ENCODE data around the gene MYOM3. TPM values are rescaled to one million over a fixed set of nuclear protein-coding genes. Genes with fewer than 3 reads are reported as not detected.

The MYOM3 gene
- polyA plus RNA-seq, 1 donor (not counting 4 experiments of a cell fraction or from before 2014, with no cell fraction given) = 0.49 TPM

DNA sequence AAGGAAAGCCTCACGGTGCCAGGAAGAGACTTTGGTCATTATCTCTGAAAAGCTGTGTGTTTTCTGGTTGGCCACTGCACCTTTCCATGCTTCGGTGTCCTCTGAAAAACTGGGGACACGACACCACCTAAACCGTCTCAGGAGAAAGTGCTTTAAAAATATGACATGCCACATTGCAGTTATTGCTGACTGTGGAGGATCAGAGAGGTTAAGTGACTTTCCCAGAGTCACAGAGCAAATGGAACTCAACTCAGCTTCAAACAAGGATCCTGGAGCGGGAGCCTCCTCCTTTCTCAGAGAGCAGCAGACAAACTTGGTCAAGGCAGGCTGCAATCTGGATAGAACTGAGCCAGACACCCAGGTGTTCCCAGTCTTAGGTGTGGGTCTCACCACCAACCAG lies 13.8 kb downstream of the MYOM3 start:
- H3K4me3 ChIP-seq (ENCODE audit: control insufficient read depth in 2 of 3, extremely low read depth in 1 of 3, insufficient read depth in 2 of 3, low read depth in 1 of 3, low read length in 3 of 3) = no peak overlapping the region
- no peak overlapping the region for H3K9ac ChIP-seq (ENCODE audit: control insufficient read depth, extremely low read depth, insufficient read depth, low read length)
- H3K79me2 ChIP-seq (ENCODE audit: control insufficient read depth, insufficient read depth, low read length) = no peaks in the 10 kb centered on the region
- no peaks in the 10 kb centered on the region for H4K20me1 ChIP-seq (ENCODE audit: control insufficient read depth, extremely low read depth, insufficient read depth, low read length)
- no peak for TF ChIP-seq EZH2 (IDR thresholded peaks at IDR 0.05; ENCODE audit: low read length)
- TF ChIP-seq, protein P1, sequence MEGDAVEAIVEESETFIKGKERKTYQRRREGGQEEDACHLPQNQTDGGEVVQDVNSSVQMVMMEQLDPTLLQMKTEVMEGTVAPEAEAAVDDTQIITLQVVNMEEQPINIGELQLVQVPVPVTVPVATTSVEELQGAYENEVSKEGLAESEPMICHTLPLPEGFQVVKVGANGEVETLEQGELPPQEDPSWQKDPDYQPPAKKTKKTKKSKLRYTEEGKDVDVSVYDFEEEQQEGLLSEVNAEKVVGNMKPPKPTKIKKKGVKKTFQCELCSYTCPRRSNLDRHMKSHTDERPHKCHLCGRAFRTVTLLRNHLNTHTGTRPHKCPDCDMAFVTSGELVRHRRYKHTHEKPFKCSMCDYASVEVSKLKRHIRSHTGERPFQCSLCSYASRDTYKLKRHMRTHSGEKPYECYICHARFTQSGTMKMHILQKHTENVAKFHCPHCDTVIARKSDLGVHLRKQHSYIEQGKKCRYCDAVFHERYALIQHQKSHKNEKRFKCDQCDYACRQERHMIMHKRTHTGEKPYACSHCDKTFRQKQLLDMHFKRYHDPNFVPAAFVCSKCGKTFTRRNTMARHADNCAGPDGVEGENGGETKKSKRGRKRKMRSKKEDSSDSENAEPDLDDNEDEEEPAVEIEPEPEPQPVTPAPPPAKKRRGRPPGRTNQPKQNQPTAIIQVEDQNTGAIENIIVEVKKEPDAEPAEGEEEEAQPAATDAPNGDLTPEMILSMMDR (optimal IDR thresholded peaks at IDR 0.05 in 1 of 3, IDR thresholded peaks at IDR 0.05 in 1 of 3, conservative IDR thresholded peaks at IDR 0.05 in 1 of 3; ENCODE audit: extremely low read depth in 1 of 3, insufficient read depth in 2 of 3, low read length in 3 of 3) = no peak
- H3K4me2 ChIP-seq (ENCODE audit: control insufficient read depth, extremely low read depth, insufficient read depth, low read depth, low read length) = no peak overlapping the region
- no peaks in the 10 kb centered on the region for H3K4me1 ChIP-seq (ENCODE audit: control insufficient read depth, extremely low read depth, insufficient read depth, low read length)
- H3K27me3 ChIP-seq (ENCODE audit: control insufficient read depth, extremely low read depth, insufficient read depth, low read length) = no peaks in the 10 kb centered on the region
- H3K36me3 ChIP-seq (ENCODE audit: control insufficient read depth in 2 of 2, extremely low read depth in 1 of 2, insufficient read depth in 2 of 2, low read length in 2 of 2) = no peaks in the 10 kb centered on the region
- H2AFZ ChIP-seq (ENCODE audit: control insufficient read depth, low read length) = no peak overlapping the region
- no peaks in the 10 kb centered on the region for H3K9me1 ChIP-seq (ENCODE audit: control insufficient read depth, extremely low read depth, insufficient read depth, low read length)
- no peak for DNase-seq (ENCODE audit: low read depth, low spot score)
- no peak overlapping the region for H3K27ac ChIP-seq (ENCODE audit: control insufficient read depth, insufficient read depth, low read length)
- FAIRE-seq = no peak
- dilution Hi-C loops (cut with MboI; ENCODE audit: extremely low pct_ligation_motif_present, low sequenced_read_pairs) = no loop called here
- H3K9me3 ChIP-seq (ENCODE audit: control insufficient read depth, low read depth, low read length) = no peaks in the 10 kb centered on the region

DNA sequence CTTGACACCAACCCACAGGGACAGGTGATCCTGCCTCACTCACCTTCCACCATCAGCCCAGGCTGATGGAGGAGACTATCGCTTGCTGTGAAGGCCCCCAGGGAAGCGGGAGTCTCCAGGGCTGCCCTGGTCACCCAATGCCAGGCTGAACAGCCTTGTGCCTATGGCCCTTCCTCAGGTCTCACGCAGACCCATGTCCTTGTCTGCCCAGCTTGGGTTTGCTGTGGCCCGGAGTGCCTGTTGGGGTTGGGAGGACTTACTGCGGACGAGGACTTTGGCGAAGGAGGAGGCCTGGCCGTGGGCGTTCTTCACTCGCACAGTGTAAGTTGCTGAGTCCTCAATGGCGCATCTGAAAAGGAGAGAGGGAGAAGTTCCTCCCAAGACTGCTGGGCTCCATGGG lies 14.3 kb downstream of the MYOM3 start:
- TF ChIP-seq, protein P1 (optimal IDR thresholded peaks at IDR 0.05 in 1 of 3, IDR thresholded peaks at IDR 0.05 in 1 of 3, conservative IDR thresholded peaks at IDR 0.05 in 1 of 3; ENCODE audit: extremely low read depth in 1 of 3, insufficient read depth in 2 of 3, low read length in 3 of 3) = no peak
- dilution Hi-C loops (cut with MboI; ENCODE audit: extremely low pct_ligation_motif_present, low sequenced_read_pairs) = no loop called here

More for the DNA sequence above, 14.3 kb downstream of the MYOM3 start:
- Histone ChIP-seq H3K9ac (ENCODE audit: control insufficient read depth, extremely low read depth, insufficient read depth, low read length) (no peak overlapping the region), H3K27ac (ENCODE audit: control insufficient read depth, insufficient read depth, low read length) (no peak overlapping the region), H3K4me2 (ENCODE audit: control insufficient read depth, extremely low read depth, insufficient read depth, low read depth, low read length) (no peak overlapping the region), H3K9me3 (ENCODE audit: control insufficient read depth, low read depth, low read length) (no peaks in the 10 kb centered on the region), H3K79me2 (ENCODE audit: control insufficient read depth, insufficient read depth, low read length) (no peaks in the 10 kb centered on the region), H3K27me3 (ENCODE audit: control insufficient read depth, extremely low read depth, insufficient read depth, low read length) (no peaks in the 10 kb centered on the region), H3K4me3 (ENCODE audit: control insufficient read depth in 2 of 3, extremely low read depth in 1 of 3, insufficient read depth in 2 of 3, low read depth in 1 of 3, low read length in 3 of 3) (no peak overlapping the region), H2AFZ (ENCODE audit: control insufficient read depth, low read length) (no peak overlapping the region), H3K9me1 (ENCODE audit: control insufficient read depth, extremely low read depth, insufficient read depth, low read length) (no peaks in the 10 kb centered on the region), H3K36me3 (ENCODE audit: control insufficient read depth in 2 of 2, extremely low read depth in 1 of 2, insufficient read depth in 2 of 2, low read length in 2 of 2) (no peaks in the 10 kb centered on the region), H3K4me1 (ENCODE audit: control insufficient read depth, extremely low read depth, insufficient read depth, low read length) (no peaks in the 10 kb centered on the region), H4K20me1 (ENCODE audit: control insufficient read depth, extremely low read depth, insufficient read depth, low read length) (no peaks in the 10 kb centered on the region)
- DNase-seq (ENCODE audit: low read depth, low spot score) (no peak), FAIRE-seq (no peak)
